ENCODE measurements around the gene SYNDIG1. TPM values are rescaled to one million over a fixed set of nuclear protein-coding genes. Genes with fewer than 3 reads are reported as not detected.

SYNDIG1 gene
- total RNA-seq, 1 donor: 2.2 TPM

- H3K27me3 ChIP-seq (ENCODE audit: insufficient read depth, low read length): no peaks in the 10 kb centered on the region
- H3K36me3 ChIP-seq (ENCODE audit: insufficient read depth, low read length): no peaks in the 10 kb centered on the region
- TF ChIP-seq, protein P1, sequence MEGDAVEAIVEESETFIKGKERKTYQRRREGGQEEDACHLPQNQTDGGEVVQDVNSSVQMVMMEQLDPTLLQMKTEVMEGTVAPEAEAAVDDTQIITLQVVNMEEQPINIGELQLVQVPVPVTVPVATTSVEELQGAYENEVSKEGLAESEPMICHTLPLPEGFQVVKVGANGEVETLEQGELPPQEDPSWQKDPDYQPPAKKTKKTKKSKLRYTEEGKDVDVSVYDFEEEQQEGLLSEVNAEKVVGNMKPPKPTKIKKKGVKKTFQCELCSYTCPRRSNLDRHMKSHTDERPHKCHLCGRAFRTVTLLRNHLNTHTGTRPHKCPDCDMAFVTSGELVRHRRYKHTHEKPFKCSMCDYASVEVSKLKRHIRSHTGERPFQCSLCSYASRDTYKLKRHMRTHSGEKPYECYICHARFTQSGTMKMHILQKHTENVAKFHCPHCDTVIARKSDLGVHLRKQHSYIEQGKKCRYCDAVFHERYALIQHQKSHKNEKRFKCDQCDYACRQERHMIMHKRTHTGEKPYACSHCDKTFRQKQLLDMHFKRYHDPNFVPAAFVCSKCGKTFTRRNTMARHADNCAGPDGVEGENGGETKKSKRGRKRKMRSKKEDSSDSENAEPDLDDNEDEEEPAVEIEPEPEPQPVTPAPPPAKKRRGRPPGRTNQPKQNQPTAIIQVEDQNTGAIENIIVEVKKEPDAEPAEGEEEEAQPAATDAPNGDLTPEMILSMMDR (IDR thresholded peaks at IDR 0.05; ENCODE audit: extremely low read depth, low read depth, low read length): no peak
- no peaks in the 10 kb centered on the region for H4K20me1 ChIP-seq (ENCODE audit: insufficient read depth, low read length)
- no peak overlapping the region for H3K27ac ChIP-seq (ENCODE audit: low read depth, low read length)
- no peak overlapping the region for H3K4me3 ChIP-seq (ENCODE audit: insufficient read depth, low read length)
- no peaks in the 10 kb centered on the region for H3K79me2 ChIP-seq (ENCODE audit: insufficient read depth, low read length)
- no peak overlapping the region for H3K4me2 ChIP-seq (ENCODE audit: insufficient read depth, low read length)
- no peaks in the 10 kb centered on the region for H3K4me1 ChIP-seq (ENCODE audit: insufficient read depth, low read length)
- H3K9me3 ChIP-seq (ENCODE audit: low read depth, low read length): no peaks in the 10 kb centered on the region
- H2AFZ ChIP-seq (ENCODE audit: low read length): no peak overlapping the region
- DNase-seq (ENCODE audit: insufficient read length, low spot score, missing footprints): no peak
These were observed 106.4 kb downstream of the SYNDIG1 start for GRCh38 chr20:24575811-24576210.

- H3K4me3 ChIP-seq (ENCODE audit: insufficient read depth, low read length): no peak overlapping the region
These were observed 107.0 kb downstream of the SYNDIG1 start for GRCh38 chr20:24576447-24576846.

GRCh38 chr20:24577271-24577909 is 108.0 kb downstream of the SYNDIG1 start:
- no peak overlapping the region for H3K4me2 ChIP-seq (ENCODE audit: insufficient read depth, low read length)
- no peaks in the 10 kb centered on the region for H3K36me3 ChIP-seq (ENCODE audit: insufficient read depth, low read length)

More at GRCh38 chr20:24576447-24576846, 107.0 kb downstream of the SYNDIG1 start:
- Histone ChIP-seq H3K27me3 (ENCODE audit: insufficient read depth, low read length) (no peaks in the 10 kb centered on the region), H3K79me2 (ENCODE audit: insufficient read depth, low read length) (no peaks in the 10 kb centered on the region), H3K27ac (ENCODE audit: low read depth, low read length) (no peak overlapping the region), H3K4me1 (ENCODE audit: insufficient read depth, low read length) (no peaks in the 10 kb centered on the region), H3K9me3 (ENCODE audit: low read depth, low read length) (no peaks in the 10 kb centered on the region), H2AFZ (ENCODE audit: low read length) (no peak overlapping the region), H3K4me2 (ENCODE audit: insufficient read depth, low read length) (no peak overlapping the region), H4K20me1 (ENCODE audit: insufficient read depth, low read length) (no peaks in the 10 kb centered on the region), H3K36me3 (ENCODE audit: insufficient read depth, low read length) (no peaks in the 10 kb centered on the region)
- no peak for DNase-seq (ENCODE audit: insufficient read length, low spot score, missing footprints)
- TF ChIP-seq, protein P1 (IDR thresholded peaks at IDR 0.05; ENCODE audit: extremely low read depth, low read depth, low read length): no peak

More at GRCh38 chr20:24577271-24577909, 108.0 kb downstream of the SYNDIG1 start:
- no peak for DNase-seq (ENCODE audit: insufficient read length, low spot score, missing footprints)
- H3K27ac ChIP-seq (ENCODE audit: low read depth, low read length): no peak overlapping the region
- H3K9me3 ChIP-seq (ENCODE audit: low read depth, low read length): no peaks in the 10 kb centered on the region
- no peak overlapping the region for H3K4me3 ChIP-seq (ENCODE audit: insufficient read depth, low read length)
- no peak overlapping the region for H2AFZ ChIP-seq (ENCODE audit: low read length)
- TF ChIP-seq, protein P1 (IDR thresholded peaks at IDR 0.05; ENCODE audit: extremely low read depth, low read depth, low read length): no peak
- H3K4me1 ChIP-seq (ENCODE audit: insufficient read depth, low read length): no peaks in the 10 kb centered on the region
- H3K79me2 ChIP-seq (ENCODE audit: insufficient read depth, low read length): no peaks in the 10 kb centered on the region
- H4K20me1 ChIP-seq (ENCODE audit: insufficient read depth, low read length): no peaks in the 10 kb centered on the region
- no peaks in the 10 kb centered on the region for H3K27me3 ChIP-seq (ENCODE audit: insufficient read depth, low read length)
